GM18870 (cell line): Measurements from ENCODE around the gene TOR1AIP2.
A peak's percentile ranks its signal among the peaks of the same experiment; 100 is the strongest.
"Not testable (repeated sequence)": the region's sequence is repeated elsewhere in the genome, so short reads cannot be mapped to it uniquely, and the experiment has no call there.

Experiments used
- ATAC-seq: cut with Tn5 transposase; IDR thresholded peaks from one replicate; pipeline ENCODE4 v1.9.1; 2021; ENCODE audit warnings: moderate library complexity; ENCODE audit not compliant: unreplicated experiment

The TOR1AIP2 gene

DNA sequence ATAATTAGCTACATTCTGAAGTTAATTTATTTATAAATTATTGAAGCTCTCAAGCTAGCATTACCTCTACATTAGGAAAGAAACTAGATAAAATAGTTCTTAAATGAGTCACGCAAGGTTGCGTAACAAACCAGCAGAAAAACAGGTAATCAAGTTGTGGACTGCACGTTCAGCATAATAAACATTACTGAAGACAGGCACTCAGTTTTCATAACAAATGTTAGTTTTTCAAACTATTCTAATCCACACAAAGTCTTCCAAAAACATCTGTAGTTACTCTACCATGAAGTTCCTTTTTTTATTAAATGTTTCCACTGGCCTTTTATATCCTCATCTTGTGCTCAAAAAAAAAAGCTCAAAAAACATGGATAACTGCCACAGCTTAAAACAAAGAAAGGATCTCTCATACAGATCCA lies 1.3 kb downstream of the TOR1AIP2 start:
- ATAC-seq, result no peak

DNA sequence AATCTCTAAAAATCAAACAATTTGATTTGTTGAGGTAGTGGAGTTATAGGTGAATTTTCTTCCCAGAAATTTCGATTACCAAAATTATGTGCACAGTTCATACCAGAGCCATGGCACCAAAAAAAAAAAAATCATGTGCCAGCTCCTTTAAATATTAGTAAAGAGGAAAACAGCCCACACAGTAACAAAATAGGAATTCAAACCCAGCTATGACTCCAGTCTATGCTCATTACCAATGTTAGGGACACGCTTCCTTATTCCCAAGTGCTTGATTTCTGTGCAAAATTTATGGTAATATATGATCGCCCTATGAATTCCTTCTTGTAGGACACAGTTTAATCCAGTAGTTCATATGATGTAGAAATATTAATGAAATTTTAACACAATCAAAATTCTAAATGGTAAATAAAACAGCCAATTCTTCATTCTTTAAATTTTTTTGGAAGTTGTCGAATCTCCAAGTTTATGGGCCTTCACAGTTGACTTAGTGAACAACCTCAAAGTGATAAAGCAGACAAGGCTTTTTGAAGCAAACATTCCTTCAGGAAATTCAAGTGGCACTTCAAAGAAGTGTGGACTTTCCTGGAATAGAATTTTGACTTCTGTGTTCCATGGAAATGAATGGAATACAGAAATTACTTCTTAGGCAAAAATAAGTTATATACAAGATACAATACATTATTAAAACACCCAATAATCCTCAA lies 1.9 kb downstream of the TOR1AIP2 start:
- ATAC-seq, result no peak

- no peak for ATAC-seq
Observed at GRCh38 chr1:179873438-179873851, 4.2 kb downstream of the TOR1AIP2 start.

DNA sequence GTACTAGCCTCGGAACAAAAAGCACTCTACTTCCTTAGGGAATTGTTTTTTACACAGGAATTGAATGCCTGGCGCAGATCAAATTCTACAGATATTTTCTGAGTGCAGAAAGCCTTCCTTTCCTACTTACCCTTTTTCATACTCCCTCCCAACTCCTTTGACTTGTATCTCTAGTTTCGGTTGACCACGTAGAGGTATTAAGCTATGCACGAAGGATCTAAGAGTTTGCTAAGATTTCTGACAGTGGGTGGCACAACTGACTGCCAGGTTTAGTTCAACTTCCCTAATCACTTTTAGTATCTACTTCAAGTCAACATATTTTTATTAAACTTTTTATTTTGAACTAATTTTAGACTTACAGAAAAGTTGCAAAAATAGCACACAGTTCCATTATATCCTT lies 5.0 kb downstream of the TOR1AIP2 start:
- ATAC-seq, result no peak

DNA sequence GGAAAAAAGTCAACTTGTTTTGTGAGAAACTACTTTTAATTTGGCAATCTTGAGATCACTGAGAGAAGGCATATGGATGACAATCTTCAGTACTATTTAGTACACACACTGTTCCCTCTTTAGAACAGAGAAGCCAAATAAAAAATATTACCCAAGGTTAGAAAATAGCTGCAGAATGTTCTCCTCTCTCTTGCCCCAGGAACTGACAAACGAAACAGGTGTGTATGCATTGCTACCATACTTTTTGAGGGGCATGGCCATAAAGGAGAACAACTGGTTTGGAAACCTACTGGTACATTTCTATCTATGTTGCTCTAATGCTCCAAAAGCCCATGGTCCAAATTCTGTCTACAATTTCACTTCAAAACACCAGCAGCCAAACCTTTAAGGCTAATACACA lies 5.7 kb downstream of the TOR1AIP2 start:
- ATAC-seq, result no peak

DNA sequence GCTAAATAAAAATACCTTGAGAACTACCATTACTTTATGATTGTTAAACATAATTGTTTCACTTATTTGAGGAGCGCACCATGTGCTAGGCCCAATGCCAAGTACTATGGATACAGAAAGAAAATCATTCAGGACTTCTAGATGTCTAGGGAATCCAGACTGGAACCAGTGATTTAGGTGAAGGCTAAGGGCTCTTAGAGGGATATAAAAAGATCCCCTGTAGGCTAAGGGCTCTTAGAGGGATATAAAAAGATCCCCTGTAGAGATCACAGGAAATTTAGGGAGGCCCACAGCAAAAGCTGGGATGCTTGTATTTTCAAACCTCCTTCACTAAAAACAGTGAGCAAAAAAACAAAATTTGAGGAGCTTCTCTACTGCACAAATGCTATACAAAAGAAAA lies 6.7 kb downstream of the TOR1AIP2 start:
- no peak for ATAC-seq

DNA sequence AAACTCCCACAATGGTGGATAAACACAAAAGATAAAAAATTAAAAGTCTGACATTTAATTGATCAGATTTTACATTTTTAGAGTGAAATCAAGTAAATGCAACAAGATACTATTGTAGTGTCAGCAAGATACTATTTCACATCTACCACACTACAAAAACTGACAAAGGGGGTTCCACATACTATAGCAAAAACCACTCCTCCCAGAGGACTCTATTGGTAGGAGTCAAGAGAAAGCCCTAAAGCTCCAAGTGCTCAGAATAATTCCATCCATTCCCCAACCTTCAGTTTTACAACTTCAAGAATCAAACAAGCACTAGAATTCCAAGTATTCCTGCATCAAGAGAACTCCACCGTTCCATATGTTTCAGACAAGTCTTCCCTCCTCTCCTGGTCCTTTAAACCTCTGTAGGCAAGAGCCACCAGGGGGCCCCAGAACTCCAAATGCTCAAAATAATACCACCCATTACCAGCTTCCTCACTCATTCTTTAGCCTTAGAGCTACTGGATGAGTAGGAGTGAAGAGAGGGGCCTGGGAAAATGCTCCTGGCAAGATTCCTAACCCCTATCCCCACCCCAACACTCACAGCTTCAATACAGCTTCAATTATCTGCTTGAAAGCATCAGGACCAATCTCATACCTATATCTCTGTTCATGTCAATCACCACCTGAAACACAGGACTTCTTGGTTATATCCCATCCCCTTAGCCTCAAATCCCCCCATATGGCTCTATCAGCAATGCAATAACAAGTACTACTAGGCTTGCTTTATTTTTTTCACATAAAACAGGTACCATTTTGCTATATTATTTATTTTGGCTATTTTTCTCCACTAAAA lies 9.9 kb downstream of the TOR1AIP2 start:
- ATAC-seq, result peak; percentile 52

DNA sequence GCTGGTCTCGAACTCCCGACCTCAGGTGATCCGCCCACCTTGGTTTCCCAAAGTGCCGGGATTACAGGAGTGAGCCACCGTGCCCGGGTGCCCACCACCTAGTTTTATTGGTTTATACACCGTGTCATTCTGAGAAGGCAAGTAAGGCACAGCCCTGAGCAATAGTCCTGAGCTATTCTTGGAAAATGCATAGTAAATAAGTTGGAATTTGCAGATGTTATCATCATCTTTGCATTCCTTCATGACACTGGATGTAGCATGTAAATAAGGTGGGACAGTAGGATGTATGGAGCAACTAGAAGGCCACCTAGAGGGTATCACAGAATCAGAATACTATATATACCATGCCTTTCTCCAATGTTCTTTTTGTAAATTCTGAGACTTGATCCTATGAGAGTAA lies 11.0 kb downstream of the TOR1AIP2 start:
- ATAC-seq, result no peak

DNA sequence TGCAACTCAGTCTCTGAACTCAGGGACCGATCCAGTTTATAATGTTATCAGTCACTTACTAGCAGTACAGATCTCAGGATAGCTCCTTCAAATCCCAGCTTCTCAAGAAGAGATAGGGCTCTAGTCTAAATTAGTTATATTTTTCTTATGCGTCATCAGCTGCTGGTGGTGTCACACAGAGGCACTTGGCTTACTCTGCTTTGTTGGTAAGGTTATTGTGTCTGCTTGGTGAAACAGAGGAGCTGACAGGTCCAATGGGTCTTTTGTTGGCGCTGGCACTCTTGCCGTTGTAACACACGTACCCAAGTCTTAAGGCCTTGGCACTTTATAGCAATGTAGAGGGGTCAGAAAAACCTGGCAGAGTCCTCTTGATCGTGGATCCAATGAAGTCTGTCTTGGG lies 12.2 kb downstream of the TOR1AIP2 start:
- ATAC-seq, result no peak

DNA sequence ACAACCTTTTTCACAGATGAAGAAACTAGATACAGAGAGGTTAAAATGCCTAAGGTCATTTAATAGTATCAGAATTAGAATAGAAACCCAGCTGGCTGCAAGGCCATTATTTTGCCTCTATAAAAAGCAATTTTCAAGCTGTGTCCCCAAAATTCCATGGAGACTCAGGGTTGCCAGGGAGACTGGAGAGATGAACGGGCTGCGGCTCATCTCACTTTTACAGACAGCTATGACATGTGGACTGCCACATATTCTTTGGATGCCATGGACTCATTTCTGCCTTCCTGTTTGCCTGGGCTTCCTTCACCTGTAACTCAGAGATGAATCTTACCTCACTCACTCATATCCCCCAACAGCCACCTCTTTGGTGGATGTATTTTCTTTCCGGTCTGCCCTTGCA lies 17.0 kb downstream of the TOR1AIP2 start:
- no peak for ATAC-seq

DNA sequence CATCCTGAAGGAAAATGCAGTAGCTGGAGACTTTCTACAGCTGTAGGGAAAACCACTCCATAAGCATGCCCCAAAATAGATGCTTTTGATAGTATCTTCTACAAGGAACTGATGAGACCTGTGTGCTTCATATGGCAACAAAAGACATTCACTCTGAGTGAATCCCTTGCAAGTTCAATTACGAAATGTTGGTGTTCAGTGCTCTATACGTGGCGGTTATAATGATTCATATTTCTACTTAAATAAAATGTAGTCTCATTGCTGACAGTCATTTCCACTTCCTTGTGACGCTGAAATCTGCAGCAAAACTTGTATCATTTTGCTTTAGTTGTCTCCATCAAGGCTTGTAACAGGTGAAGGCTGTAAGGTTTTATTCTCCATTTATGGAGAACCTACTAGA lies 20.6 kb downstream of the TOR1AIP2 start:
- no peak for ATAC-seq

- no peak for ATAC-seq
Observed at GRCh38 chr1:179856296-179856695, 21.3 kb downstream of the TOR1AIP2 start.

DNA sequence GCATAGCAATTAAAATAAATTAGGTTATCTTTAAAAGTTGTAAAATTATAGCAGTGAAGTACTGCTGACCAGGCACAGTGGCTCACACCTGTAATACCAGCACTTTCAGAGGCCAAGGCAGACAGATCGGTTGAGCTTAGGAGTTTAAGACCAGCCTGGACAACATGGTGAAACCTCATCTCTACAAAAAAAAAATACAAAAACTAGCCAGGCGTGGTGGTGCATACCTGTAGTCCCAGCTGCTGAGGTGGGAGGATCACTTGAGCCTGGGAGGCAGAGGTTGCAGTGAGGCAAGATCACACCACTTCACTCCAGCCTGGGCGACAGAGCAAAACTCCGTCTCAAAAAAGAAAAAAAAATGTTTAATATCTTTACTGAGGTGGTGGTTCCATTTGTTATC lies 21.8 kb downstream of the TOR1AIP2 start:
- not testable (repeated sequence) for ATAC-seq

- no peak for ATAC-seq
Observed at GRCh38 chr1:179853102-179853501, 24.5 kb downstream of the TOR1AIP2 start.

GRCh38 chr1:179848233-179848632 lies 29.4 kb downstream of the TOR1AIP2 start:
- ATAC-seq, result no peak

DNA sequence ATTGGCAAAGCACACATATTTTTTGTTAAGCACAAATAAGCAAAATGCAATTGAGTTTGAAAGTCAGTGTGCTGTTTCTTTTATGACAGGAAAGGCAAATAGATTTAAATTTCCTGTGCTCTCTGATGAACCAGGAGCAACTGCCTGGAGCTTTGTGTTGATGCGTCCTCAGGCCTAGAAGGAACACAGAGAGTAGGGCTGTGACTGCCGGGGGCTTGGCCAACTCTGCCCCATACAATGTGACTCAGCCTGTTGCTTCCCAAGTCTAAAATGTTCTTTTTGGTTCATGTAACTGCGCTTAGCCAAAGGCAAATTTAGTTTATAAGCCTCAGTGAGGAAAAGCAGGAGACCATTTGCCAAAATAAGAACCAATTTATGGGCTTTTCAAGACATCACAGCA lies 37.5 kb downstream of the TOR1AIP2 start:
- no peak for ATAC-seq

DNA sequence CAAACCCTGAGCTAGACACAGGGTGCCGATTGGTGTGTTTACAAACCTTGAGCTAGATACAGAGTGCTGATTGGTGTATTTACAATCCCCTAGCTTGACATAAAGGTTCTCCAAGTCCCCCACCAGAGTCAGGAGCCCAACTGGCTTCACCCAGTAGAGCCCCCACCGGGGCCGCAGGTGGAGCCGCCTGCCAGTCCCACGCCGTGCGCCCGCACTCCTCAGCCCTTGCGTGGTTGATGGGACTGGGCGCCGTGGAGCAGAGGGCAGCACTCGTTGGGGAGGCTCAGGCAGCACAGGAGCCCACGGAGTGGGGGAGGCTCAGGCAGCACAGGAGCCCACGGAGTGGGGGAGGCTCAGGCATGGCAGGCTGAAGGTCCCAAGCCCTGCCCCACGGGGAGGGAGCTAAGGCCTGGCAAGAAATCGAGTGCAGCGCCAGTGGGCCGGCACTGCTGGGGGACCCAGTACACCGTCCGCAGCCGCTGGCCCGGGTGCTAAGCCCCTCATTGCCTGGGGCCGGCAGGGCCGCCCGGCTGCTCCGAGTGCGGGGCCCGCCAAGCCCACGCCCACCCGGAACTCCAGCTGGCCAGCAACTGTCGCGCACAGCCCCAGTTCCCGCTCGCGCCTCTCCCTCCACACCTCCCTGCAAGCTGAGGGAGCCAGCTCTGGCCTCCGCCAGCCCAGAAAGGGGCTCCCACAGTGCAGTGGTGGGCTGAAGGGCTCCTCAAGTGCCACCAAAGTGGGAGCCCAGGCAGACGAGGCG lies 40.7 kb downstream of the TOR1AIP2 start:
- ATAC-seq, result not testable (repeated sequence)

DNA sequence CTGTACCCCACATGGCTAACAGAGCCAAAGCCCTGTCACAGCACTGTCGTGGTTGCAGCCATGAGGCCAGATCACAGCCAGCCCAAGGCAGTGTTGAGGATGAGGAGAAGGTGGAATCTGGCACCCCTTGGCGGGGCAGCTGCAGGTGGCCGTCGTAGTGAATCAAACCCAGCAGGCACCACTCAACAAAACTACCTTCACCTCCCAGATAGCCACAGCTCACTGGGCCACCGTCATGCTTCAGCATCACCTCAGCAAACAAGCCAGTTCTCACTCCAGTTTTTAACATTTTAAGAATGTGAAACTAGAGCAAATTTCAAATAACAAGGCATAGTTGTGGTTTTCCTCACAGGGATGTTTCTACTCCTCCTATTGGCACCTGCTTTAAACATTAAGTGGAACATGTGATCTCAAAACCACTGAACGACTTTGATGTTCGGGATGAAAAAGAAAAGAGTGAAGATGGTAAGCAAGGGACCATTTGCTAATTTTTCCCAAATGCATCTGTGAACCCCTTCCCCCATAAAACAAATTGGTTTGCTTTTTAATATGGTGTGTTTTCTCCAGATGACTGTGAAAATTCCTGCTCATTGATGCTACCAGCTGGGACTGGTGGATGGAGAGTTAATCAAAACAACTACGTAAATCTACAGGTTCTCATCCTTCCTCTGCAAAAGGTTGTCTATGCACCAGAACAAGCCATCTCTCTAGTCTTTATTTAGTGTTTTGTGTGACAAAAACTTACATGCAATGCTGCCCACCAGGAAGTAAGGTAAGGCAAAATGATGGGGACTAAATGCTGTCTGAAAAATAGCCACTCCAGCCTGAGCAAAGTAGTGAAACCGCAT lies 45.5 kb downstream of the TOR1AIP2 start:
- no peak for ATAC-seq

GRCh38 chr1:179831225-179831624 lies 46.4 kb downstream of the TOR1AIP2 start:
- ATAC-seq, result no peak

- no peak for ATAC-seq
Observed at GRCh38 chr1:179828554-179829110, 49.0 kb downstream of the TOR1AIP2 start.
